ENCODE measurements around the gene COA3.

COA3 gene

GRCh38 chr17:42748908-42749798, 49.4 kb downstream of the COA3 start:
- no peak for DNase-seq

DNA sequence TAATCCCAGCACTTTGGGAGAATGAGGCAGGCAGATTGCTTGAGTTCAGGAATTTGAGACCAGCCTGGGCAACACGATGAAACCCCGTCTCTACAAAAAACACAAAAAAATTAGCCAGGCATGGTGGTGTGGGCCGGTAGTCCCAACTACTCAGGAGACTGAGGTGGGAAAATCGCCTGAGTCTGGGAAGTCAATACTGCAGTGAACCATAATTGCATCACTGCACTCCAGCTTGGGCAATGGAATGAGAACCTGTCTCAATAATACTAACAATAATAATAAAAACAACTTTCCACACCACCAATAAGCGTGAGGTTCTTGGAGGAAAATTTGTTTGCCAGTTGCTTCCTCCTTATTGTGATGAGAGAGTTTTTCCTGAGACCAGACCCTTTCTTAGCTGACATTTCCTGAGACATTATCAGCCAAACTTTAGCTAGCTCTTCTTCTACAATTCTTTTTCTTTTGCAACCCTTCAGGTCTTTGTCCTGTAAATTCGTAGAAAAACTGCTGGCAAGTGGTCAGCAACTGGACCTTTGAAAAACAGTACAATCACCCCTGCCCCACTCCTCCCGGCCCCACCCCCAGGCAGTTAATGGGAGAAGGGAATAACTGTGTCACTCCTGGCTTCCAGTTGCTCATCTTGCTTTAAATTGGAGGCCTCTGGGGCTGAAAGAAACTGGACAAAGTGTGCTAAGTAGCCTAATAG, 50.1 kb downstream of the COA3 start:
- no peak for DNase-seq
